Astrocyte (in vitro differentiated cells and primary cell): ENCODE data around the gene GYG2. TPM values are rescaled to one million over a fixed set of nuclear protein-coding genes. Genes with fewer than 3 reads are reported as not detected.

Experiments used
- DNase-seq: peaks from one replicate; pipeline ENCODE4 v3.0.0-alpha.2; 2010; ENCODE audit warnings: low read depth
- FAIRE-seq: peaks from 2 replicates; lab custom pipeline; 2011; peaks lifted over from hg19 to GRCh38; lab: Jason Lieb, UNC
- H2AFZ ChIP-seq: 2 replicates; pipeline ENCODE4 v1.6.0; 2012; ENCODE audit warnings: low read depth, low read length, inconsistent platforms
- H3K27ac ChIP-seq: 2 replicates; pipeline ENCODE4 v1.5.1; 2011; ENCODE audit warnings: low read depth, low read length, inconsistent platforms
- H3K27me3 ChIP-seq: 2 replicates; pipeline ENCODE4 v1.6.0; 2011; ENCODE audit warnings: low read length, inconsistent platforms; ENCODE audit not compliant: insufficient read depth
- H3K36me3 ChIP-seq: 2 replicates; pipeline ENCODE4 v1.5.1; 2011; ENCODE audit warnings: low read length, inconsistent platforms; ENCODE audit not compliant: insufficient read depth
- H3K4me1 ChIP-seq: 2 replicates; pipeline ENCODE4 v1.5.1; 2011; ENCODE audit warnings: low read length, inconsistent platforms; ENCODE audit not compliant: insufficient read depth
- H3K4me2 ChIP-seq: 2 replicates; pipeline ENCODE4 v1.6.0; 2012; ENCODE audit warnings: low read length, inconsistent platforms
- H3K4me3 ChIP-seq: 2 replicates; pipeline ENCODE4 v1.5.1; 2011; ENCODE audit warnings: low read depth, mild to moderate bottlenecking, low read length, inconsistent platforms; ENCODE audit not compliant: insufficient read depth
- H3K79me2 ChIP-seq: 2 replicates; pipeline ENCODE4 v1.6.0; 2012; ENCODE audit warnings: mild to moderate bottlenecking, low read length, inconsistent platforms; ENCODE audit not compliant: insufficient read depth
- H3K9ac ChIP-seq: 2 replicates; pipeline ENCODE4 v1.6.0; 2012; ENCODE audit warnings: mild to moderate bottlenecking, low read length, inconsistent platforms
- H3K9me3 ChIP-seq: 2 replicates; pipeline ENCODE4 v1.5.1; 2012; ENCODE audit warnings: low read depth, mild to moderate bottlenecking, low read length, inconsistent platforms; ENCODE audit not compliant: insufficient read depth
- H4K20me1 ChIP-seq: 2 replicates; pipeline ENCODE4 v1.6.0; 2012; ENCODE audit warnings: low read length, inconsistent platforms; ENCODE audit not compliant: insufficient read depth
- H3K27ac Mint-ChIP-seq: one replicate; pipeline ENCODE4 v1.8.0; 2021; ENCODE audit warnings: mild to moderate bottlenecking, mixed read lengths; ENCODE audit not compliant: unreplicated experiment
- H3K27me3 Mint-ChIP-seq: one replicate; pipeline ENCODE4 v1.8.0; 2021; ENCODE audit warnings: low read depth, mixed read lengths; ENCODE audit not compliant: unreplicated experiment
- H3K36me3 Mint-ChIP-seq: one replicate; pipeline ENCODE4 v1.8.0; 2021; ENCODE audit warnings: low read depth, mixed read lengths; ENCODE audit not compliant: unreplicated experiment
- H3K4me1 Mint-ChIP-seq: one replicate; pipeline ENCODE4 v1.8.0; 2021; ENCODE audit warnings: low read depth, mixed read lengths; ENCODE audit not compliant: unreplicated experiment
- H3K4me3 Mint-ChIP-seq: one replicate; pipeline ENCODE4 v1.8.0; 2021; ENCODE audit warnings: mild to moderate bottlenecking, moderate library complexity, mixed read lengths; ENCODE audit not compliant: unreplicated experiment
- H3K9me3 Mint-ChIP-seq: one replicate; pipeline ENCODE4 v1.8.0; 2021; ENCODE audit warnings: mild to moderate bottlenecking, mixed read lengths; ENCODE audit not compliant: unreplicated experiment
- CTCF ChIP-seq: IDR thresholded peaks from 2 replicates; pipeline ENCODE4 v1.5.1; 2011; ENCODE audit warnings: low read depth, mild to moderate bottlenecking, inconsistent platforms, low read length, moderate library complexity; ENCODE audit not compliant: insufficient read depth
- EZH2 ChIP-seq: IDR thresholded peaks from 2 replicates; pipeline ENCODE4 v1.6.1; 2012; ENCODE audit warnings: mild to moderate bottlenecking, low read length, inconsistent platforms; ENCODE audit not compliant: insufficient read depth
- total RNA-seq: library from RNA; stranded (reverse); gene quantifications from 2 replicates; pipeline ENCODE4 v1.2.1, GENCODE V29; 2021

GYG2 gene
- total RNA-seq, 1 donor from 2014 or later, result 15.5 TPM

GRCh38 chrX:2875136-2875481, 46.4 kb downstream of the GYG2 start:
- no peak for FAIRE-seq
- no peaks in the 10 kb centered on the region for H3K36me3 Mint-ChIP-seq

GRCh38 chrX:2875798-2876399, 47.2 kb downstream of the GYG2 start:
- no peaks in the 10 kb centered on the region for H3K9me3 Mint-ChIP-seq
- H3K4me1 Mint-ChIP-seq, result no peaks in the 10 kb centered on the region
- H3K36me3 Mint-ChIP-seq, result no peaks in the 10 kb centered on the region
- FAIRE-seq, result peak; percentile 93
- Histone ChIP-seq H3K9ac (no peak overlapping the region), H3K79me2 (no peaks in the 10 kb centered on the region), H3K27ac (no peak overlapping the region), H2AFZ (no peak overlapping the region), H3K4me3 (no peak overlapping the region), H3K27me3 (no peaks in the 10 kb centered on the region), H3K9me3 (no peaks in the 10 kb centered on the region), H3K4me2 (no peak overlapping the region), H3K36me3 (no peaks in the 10 kb centered on the region), H4K20me1 (no peaks in the 10 kb centered on the region), H3K4me1 (no peaks in the 10 kb centered on the region)
- no peak overlapping the region for H3K4me3 Mint-ChIP-seq
- H3K27ac Mint-ChIP-seq, result no peak overlapping the region
- no peak for DNase-seq
- TF ChIP-seq EZH2 (no peak), CTCF (peak; percentile 37)
- H3K27me3 Mint-ChIP-seq, result no peaks in the 10 kb centered on the region

More at GRCh38 chrX:2875136-2875481, 46.4 kb downstream of the GYG2 start:
- Histone ChIP-seq H3K4me1 (no peaks in the 10 kb centered on the region), H3K4me3 (no peak overlapping the region), H3K36me3 (no peaks in the 10 kb centered on the region), H2AFZ (no peak overlapping the region), H3K9ac (no peak overlapping the region), H3K9me3 (no peaks in the 10 kb centered on the region), H3K27ac (no peak overlapping the region), H3K27me3 (no peaks in the 10 kb centered on the region), H3K4me2 (no peak overlapping the region), H3K79me2 (no peaks in the 10 kb centered on the region), H4K20me1 (no peaks in the 10 kb centered on the region)
- H3K9me3 Mint-ChIP-seq, result no peaks in the 10 kb centered on the region
- DNase-seq, result no peak
- no peaks in the 10 kb centered on the region for H3K27me3 Mint-ChIP-seq
- H3K4me3 Mint-ChIP-seq, result no peak overlapping the region
- TF ChIP-seq EZH2 (no peak), CTCF (no peak)
- no peaks in the 10 kb centered on the region for H3K4me1 Mint-ChIP-seq
- H3K27ac Mint-ChIP-seq, result no peak overlapping the region

- FAIRE-seq, result peak; percentile 87
- no peak for DNase-seq
- no peak overlapping the region for H2AFZ ChIP-seq
- Mint-ChIP-seq H3K4me3 (no peak overlapping the region), H3K9me3 (no peaks in the 10 kb centered on the region), H3K27me3 (no peaks in the 10 kb centered on the region), H3K27ac (no peak overlapping the region), H3K4me1 (no peaks in the 10 kb centered on the region), H3K36me3 (no peaks in the 10 kb centered on the region)
- H3K4me2 ChIP-seq, result no peak overlapping the region
- no peak overlapping the region for H3K27ac ChIP-seq
- no peaks in the 10 kb centered on the region for H3K4me1 ChIP-seq
- H3K79me2 ChIP-seq, result no peaks in the 10 kb centered on the region
- H4K20me1 ChIP-seq, result no peaks in the 10 kb centered on the region
- no peaks in the 10 kb centered on the region for H3K9me3 ChIP-seq
- H3K27me3 ChIP-seq, result no peaks in the 10 kb centered on the region
- no peak overlapping the region for H3K9ac ChIP-seq
- H3K36me3 ChIP-seq, result no peaks in the 10 kb centered on the region
- TF ChIP-seq EZH2 (no peak), CTCF (no peak)
- H3K4me3 ChIP-seq, result no peak overlapping the region
These were observed 49.8 kb downstream of the GYG2 start for GRCh38 chrX:2878563-2878962.
